ENCODE results near the gene ACSM6. TPM values are rescaled to one million over a fixed set of nuclear protein-coding genes. Genes with fewer than 3 reads are reported as not detected.
"Not testable (repeated sequence)": the region's sequence is repeated elsewhere in the genome, so short reads cannot be mapped to it uniquely, and the experiment has no call there.

Gene ACSM6
- total RNA-seq, 1 donor from 2014 or later: not detected

DNA sequence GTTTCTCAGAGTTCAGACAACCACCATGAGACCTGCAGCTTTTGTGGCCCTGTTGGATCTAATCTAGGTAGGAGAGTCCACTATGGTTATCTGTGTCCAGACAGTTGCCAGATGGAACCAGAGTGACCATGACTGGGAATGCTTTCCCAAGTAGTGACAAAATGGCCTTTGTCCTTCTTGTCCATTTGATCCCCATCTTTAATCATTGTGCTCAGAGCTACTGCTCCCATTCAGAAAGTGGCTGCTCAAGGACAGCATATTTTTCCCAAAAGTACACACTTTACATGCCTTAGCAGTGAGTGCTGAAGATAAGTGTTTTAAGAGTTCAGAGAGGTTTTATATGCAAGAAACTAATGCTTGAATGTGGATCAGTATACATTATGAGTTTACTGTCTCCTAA is 5.4 kb upstream of the ACSM6 start:
- no peak for DNase-seq (ENCODE audit: low read depth)
- H3K4me3 ChIP-seq (ENCODE audit: low read depth, low read length): no peak overlapping the region
- TF ChIP-seq, protein P1, sequence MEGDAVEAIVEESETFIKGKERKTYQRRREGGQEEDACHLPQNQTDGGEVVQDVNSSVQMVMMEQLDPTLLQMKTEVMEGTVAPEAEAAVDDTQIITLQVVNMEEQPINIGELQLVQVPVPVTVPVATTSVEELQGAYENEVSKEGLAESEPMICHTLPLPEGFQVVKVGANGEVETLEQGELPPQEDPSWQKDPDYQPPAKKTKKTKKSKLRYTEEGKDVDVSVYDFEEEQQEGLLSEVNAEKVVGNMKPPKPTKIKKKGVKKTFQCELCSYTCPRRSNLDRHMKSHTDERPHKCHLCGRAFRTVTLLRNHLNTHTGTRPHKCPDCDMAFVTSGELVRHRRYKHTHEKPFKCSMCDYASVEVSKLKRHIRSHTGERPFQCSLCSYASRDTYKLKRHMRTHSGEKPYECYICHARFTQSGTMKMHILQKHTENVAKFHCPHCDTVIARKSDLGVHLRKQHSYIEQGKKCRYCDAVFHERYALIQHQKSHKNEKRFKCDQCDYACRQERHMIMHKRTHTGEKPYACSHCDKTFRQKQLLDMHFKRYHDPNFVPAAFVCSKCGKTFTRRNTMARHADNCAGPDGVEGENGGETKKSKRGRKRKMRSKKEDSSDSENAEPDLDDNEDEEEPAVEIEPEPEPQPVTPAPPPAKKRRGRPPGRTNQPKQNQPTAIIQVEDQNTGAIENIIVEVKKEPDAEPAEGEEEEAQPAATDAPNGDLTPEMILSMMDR (conservative IDR thresholded peaks at IDR 0.05; ENCODE audit: low read depth, low read length): no peak

- TF ChIP-seq, protein P1 (conservative IDR thresholded peaks at IDR 0.05; ENCODE audit: low read depth, low read length): no peak
- DNase-seq (ENCODE audit: low read depth): no peak
- no peak overlapping the region for H3K4me3 ChIP-seq (ENCODE audit: low read depth, low read length)
Observed at GRCh38 chr10:95196046-95196445, 2.0 kb downstream of the ACSM6 start.

- TF ChIP-seq, protein P1 (conservative IDR thresholded peaks at IDR 0.05; ENCODE audit: low read depth, low read length): peak; percentile 48
- DNase-seq (ENCODE audit: low read depth): no peak
- H3K4me3 ChIP-seq (ENCODE audit: low read depth, low read length): no peak overlapping the region
Observed at GRCh38 chr10:95201736-95202135, 7.7 kb downstream of the ACSM6 start.

- not testable (repeated sequence) for DNase-seq (ENCODE audit: low read depth); H3K4me3 ChIP-seq (ENCODE audit: low read depth, low read length)
Observed at GRCh38 chr10:95202865-95203264, 8.8 kb downstream of the ACSM6 start.

GRCh38 chr10:95208702-95209391 is 14.8 kb downstream of the ACSM6 start:
- no peak overlapping the region for H3K4me3 ChIP-seq (ENCODE audit: low read depth, low read length)
- DNase-seq (ENCODE audit: low read depth): no peak
- TF ChIP-seq, protein P1 (conservative IDR thresholded peaks at IDR 0.05; ENCODE audit: low read depth, low read length): peak; percentile 48

DNA sequence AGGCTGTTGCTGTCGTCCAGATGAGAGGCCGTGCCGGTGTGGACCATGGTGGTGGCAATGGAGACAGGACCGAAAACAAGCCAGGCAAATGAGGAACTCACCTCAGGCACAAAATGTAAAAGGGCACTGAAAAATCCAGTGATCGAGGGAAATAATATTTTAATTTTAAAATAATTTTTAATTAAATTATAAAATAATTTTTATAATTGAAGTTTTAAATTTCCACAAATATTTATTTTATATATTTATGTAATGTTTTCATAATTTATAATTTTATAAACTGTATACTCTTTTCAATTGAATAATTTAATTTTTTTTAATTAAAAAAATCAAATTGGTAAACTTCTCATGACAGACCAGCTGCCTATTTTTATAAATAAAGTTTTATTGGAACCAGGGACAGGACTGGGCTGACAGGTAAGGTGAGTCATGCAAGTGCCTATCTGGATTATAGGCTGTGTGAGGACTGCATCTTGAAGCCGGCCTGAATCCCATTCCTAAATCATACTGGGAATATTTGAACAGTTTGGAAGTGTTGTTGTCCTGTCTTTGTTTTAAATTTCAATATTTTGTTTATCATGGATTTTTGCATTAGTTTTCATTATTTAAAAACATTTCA is 15.6 kb downstream of the ACSM6 start:
- TF ChIP-seq, protein P1 (conservative IDR thresholded peaks at IDR 0.05; ENCODE audit: low read depth, low read length): no peak
- H3K4me3 ChIP-seq (ENCODE audit: low read depth, low read length): no peak overlapping the region
- DNase-seq (ENCODE audit: low read depth): no peak

GRCh38 chr10:95211606-95212279 is 17.7 kb downstream of the ACSM6 start:
- TF ChIP-seq, protein P1 (conservative IDR thresholded peaks at IDR 0.05; ENCODE audit: low read depth, low read length): no peak
- no peak for DNase-seq (ENCODE audit: low read depth)
- no peak overlapping the region for H3K4me3 ChIP-seq (ENCODE audit: low read depth, low read length)

All from epithelial cell of proximal tubule (primary cell).